Chondrocyte (in vitro differentiated cells): ENCODE measurements around the gene PPM1K. TPM values are rescaled to one million over a fixed set of nuclear protein-coding genes. Genes with fewer than 3 reads are reported as not detected.

Source experiments
- DNase-seq: peaks from one replicate; pipeline ENCODE4 v3.0.0; 2021; ENCODE audit warnings: mixed read lengths, low spot score
- H3K27ac Mint-ChIP-seq: one replicate; pipeline ENCODE4 v1.8.0; 2021; ENCODE audit warnings: mild to moderate bottlenecking, moderate library complexity, mixed read lengths; ENCODE audit not compliant: unreplicated experiment
- H3K27me3 Mint-ChIP-seq: 2 replicates; pipeline ENCODE4 v1.8.0; 2021; ENCODE audit warnings: low read depth, mixed read lengths
- H3K36me3 Mint-ChIP-seq: 2 replicates; pipeline ENCODE4 v1.8.0; 2021; ENCODE audit warnings: low read depth, mixed read lengths
- H3K4me1 Mint-ChIP-seq: 2 replicates; pipeline ENCODE4 v1.8.0; 2021; ENCODE audit warnings: low read depth, mild to moderate bottlenecking, mixed read lengths
- H3K4me3 Mint-ChIP-seq: one replicate; pipeline ENCODE4 v1.8.0; 2021; ENCODE audit warnings: mild to moderate bottlenecking, moderate library complexity, mixed read lengths; ENCODE audit not compliant: unreplicated experiment
- H3K9me3 Mint-ChIP-seq: 2 replicates; pipeline ENCODE4 v1.8.0; 2021; ENCODE audit warnings: low read depth, mixed read lengths
- CTCF ChIP-seq: fragments of 200-600 bp; sonication (generic); IDR thresholded peaks from 2 replicates; pipeline ENCODE4 v1.5.0; 2021; ENCODE audit warnings: antibody characterized with exemption, mild to moderate bottlenecking, moderate library complexity
- long read RNA-seq: library from polyadenylated mRNA; stranded (forward); transcript quantifications from one replicate; pipeline ENCODE4 v2.0.0, GENCODE V29; 2021
- total RNA-seq: library from RNA; stranded (reverse); gene quantifications from 3 replicates; pipeline ENCODE4 v1.2.1, GENCODE V29; 2021

PPM1K gene
- total RNA-seq, result 16.0 to 18.8 TPM (median 17.0 TPM) in 3 replicates
- long read RNA-seq, full-length matches to known transcripts, result 9 of 15 reads
- long read RNA-seq, partial matches to known transcripts, result 5 of 15 reads
- long read RNA-seq, other reads (novel, unspliced or antisense), result 1 of 15 reads

GRCh38 chr4:88284439-88285234, at the start of gene PPM1K:
Gene PPM1K, minus strand, starts transcription at chr4:88284561. Its CDS starts 5,978 bp downstream, at chr4:88278583.
- Mint-ChIP-seq H3K9me3 (no peaks in the 10 kb centered on the region), H3K36me3 (no peaks in the 10 kb centered on the region), H3K27ac (peak within 1 kb of the TSS; percentile 100), H3K27me3 (no peaks in the 10 kb centered on the region), H3K4me1 (peaks cover 42% of the 10 kb centered on the region), H3K4me3 (peak within 1 kb of the TSS; percentile 97)
- peak; percentile 45 for TF ChIP-seq CTCF
- DNase-seq, result peak; percentile 100

- H3K4me1 Mint-ChIP-seq, result peaks cover 3% of the 10 kb centered on the region
- no peak overlapping the region for H3K27ac Mint-ChIP-seq
- no peak for DNase-seq
- TF ChIP-seq CTCF, result no peak
- H3K4me3 Mint-ChIP-seq, result no peak overlapping the region
- H3K9me3 Mint-ChIP-seq, result no peaks in the 10 kb centered on the region
- no peaks in the 10 kb centered on the region for H3K36me3 Mint-ChIP-seq
- H3K27me3 Mint-ChIP-seq, result peaks cover 4% of the 10 kb centered on the region
Measured at GRCh38 chr4:88333741-88334405, 49.5 kb upstream of the PPM1K start.

GRCh38 chr4:88327665-88328064, 43.3 kb upstream of the PPM1K start:
- Mint-ChIP-seq H3K27me3 (peaks cover 4% of the 10 kb centered on the region), H3K27ac (no peak overlapping the region), H3K9me3 (no peaks in the 10 kb centered on the region), H3K4me1 (no peaks in the 10 kb centered on the region), H3K36me3 (no peaks in the 10 kb centered on the region), H3K4me3 (no peak overlapping the region)
- no peak for TF ChIP-seq CTCF
- DNase-seq, result no peak

- H3K4me1 Mint-ChIP-seq, result peaks cover 5% of the 10 kb centered on the region
- H3K27ac Mint-ChIP-seq, result no peak overlapping the region
- H3K4me3 Mint-ChIP-seq, result no peak overlapping the region
- no peak for DNase-seq
- H3K27me3 Mint-ChIP-seq, result no peaks in the 10 kb centered on the region
- no peak for TF ChIP-seq CTCF
- no peaks in the 10 kb centered on the region for H3K9me3 Mint-ChIP-seq
- H3K36me3 Mint-ChIP-seq, result no peaks in the 10 kb centered on the region
Measured at GRCh38 chr4:88320780-88321373, 36.5 kb upstream of the PPM1K start.

- no peak for DNase-seq
- H3K36me3 Mint-ChIP-seq, result no peaks in the 10 kb centered on the region
- no peaks in the 10 kb centered on the region for H3K27me3 Mint-ChIP-seq
- H3K9me3 Mint-ChIP-seq, result no peaks in the 10 kb centered on the region
- TF ChIP-seq CTCF, result no peak
- H3K4me3 Mint-ChIP-seq, result no peak overlapping the region
- no peak overlapping the region for H3K27ac Mint-ChIP-seq
- peaks cover 5% of the 10 kb centered on the region for H3K4me1 Mint-ChIP-seq
Measured at GRCh38 chr4:88320224-88320779, 35.9 kb upstream of the PPM1K start.
